ENCODE data around the gene SLC12A9. TPM values are rescaled to one million over a fixed set of nuclear protein-coding genes. Genes with fewer than 3 reads are reported as not detected.

SLC12A9 gene
- total and polyA plus RNA-seq, 2 of the 4 experiments (the other 2 are of a cell fraction) = 4.5 to 16.2 TPM

DNA sequence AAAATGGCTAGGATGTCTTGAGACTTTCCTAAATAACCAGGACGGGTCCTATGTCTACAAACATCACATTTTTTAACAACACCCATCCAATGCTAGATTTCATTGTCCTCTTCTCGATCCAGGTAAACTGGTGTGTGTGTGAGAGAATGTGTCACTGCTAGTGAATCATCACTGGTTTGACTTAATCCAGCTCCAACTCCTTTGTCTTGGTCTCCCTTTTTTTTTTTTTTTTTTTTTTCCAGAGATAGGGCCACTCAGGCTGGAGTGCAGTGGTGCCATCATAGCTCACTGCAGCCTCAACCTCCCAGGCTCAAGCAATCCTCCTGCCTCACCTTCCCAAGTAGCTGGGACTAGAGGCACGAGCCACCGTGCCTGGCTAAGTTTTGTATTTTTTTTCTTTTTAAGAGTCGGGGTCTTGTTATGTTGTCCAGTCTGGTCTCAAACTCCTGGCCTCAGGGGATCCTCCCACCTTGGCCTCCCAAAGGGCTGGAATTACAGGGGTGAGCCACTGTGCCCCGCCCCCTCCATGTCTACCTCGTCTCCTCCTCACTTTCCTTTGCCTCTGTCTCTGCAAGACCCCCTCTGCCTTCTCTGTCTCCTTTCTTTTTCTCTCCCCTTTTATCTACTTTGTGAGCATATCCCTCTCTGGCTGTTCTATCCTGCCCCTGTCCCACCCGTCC is 39.2 kb downstream of the SLC12A9 start:
- Histone ChIP-seq H3K56ac (ENCODE audit: extremely low read depth, insufficient read depth, low read length) (no peak overlapping the region), H4K91ac (ENCODE audit: insufficient read depth, low read depth, low read length) (no peak overlapping the region), H2AK5ac (ENCODE audit: low read depth, low read length) (no peak overlapping the region), H2BK20ac (ENCODE audit: low read depth, low read length) (no peak overlapping the region; the same call in 1 of the 2 replicates), H4K8ac (ENCODE audit: low read depth in 2 of 2, low read length in 2 of 2) (peak overlapping the region; percentile 91 to 99; a peak in 3 of 4 replicates), H3K36me3 (ENCODE audit: control insufficient read depth, insufficient read depth, low read length) (peaks cover 21% of the 10 kb centered on the region), H3K4me1 (ENCODE audit: control insufficient read depth, insufficient read depth, low read length) (peaks cover 16% of the 10 kb centered on the region), H2AK9ac (replicated peaks; ENCODE audit: low read depth, low read length, poor library complexity) (no peak overlapping the region), H2BK15ac (ENCODE audit: low read depth, low read length) (0 out of 3 replicates have a peak overlapping the region, but pooled peaks have one; percentile 12), H3K9me1 (ENCODE audit: insufficient read depth, low read length) (peaks cover 3% of the 10 kb centered on the region; the same call in 1 of the 2 replicates), H3K4me2 (ENCODE audit: low read depth, low read length) (no peak overlapping the region), H3K9me3 (ENCODE audit: control insufficient read depth, insufficient read depth, low read length) (peaks cover 2% of the 10 kb centered on the region; the same call in 1 of the 2 replicates), H3K4ac (ENCODE audit: low read depth, low read length) (no peak overlapping the region), H4K5ac (ENCODE audit: low read depth, low read length) (no peak overlapping the region), H3K27ac (ENCODE audit: insufficient read depth, low read length) (no peak overlapping the region), H3K27me3 (ENCODE audit: control insufficient read depth, insufficient read depth, low read length) (peaks cover 17% of the 10 kb centered on the region), H3K9ac (ENCODE audit: low read depth, low read length) (no peak overlapping the region), H3K23ac (ENCODE audit: low read depth, low read length) (peak overlapping the region; percentile 35; the same call in 1 of the 2 replicates), H3K14ac (replicated peaks; ENCODE audit: low read depth, low read length) (peak overlapping the region; percentile 50; the same call in 1 of the 2 replicates), H3K4me3 (ENCODE audit: insufficient read depth, low read depth, low read length) (no peak overlapping the region), H3K79me1 (ENCODE audit: low read depth in 1 of 2, low read length in 2 of 2) (peaks cover 8 to 19% of the 10 kb centered on the region in 2 experiments; a peak in 3 of 4 replicates), H3K18ac (ENCODE audit: low read depth, low read length) (no peak overlapping the region), H2BK5ac (ENCODE audit: low read depth, low read length, poor library complexity, severe bottlenecking) (no peak overlapping the region), H2AFZ (replicated peaks; ENCODE audit: low read length, poor library complexity) (peak overlapping the region; percentile 87), H2BK120ac (ENCODE audit: low read depth, low read length) (no peak overlapping the region), H4K20me1 (ENCODE audit: insufficient read depth, low read length) (peaks cover 19% of the 10 kb centered on the region; the same call in 1 of the 2 replicates)
- intact Hi-C loops (cut with micrococcal nuclease) = no loop called here
- ATAC-seq (ENCODE audit: low read depth) = no peak
- DNase-seq = peak; percentile 34
- dilution Hi-C loops (cut with HindIII; ENCODE audit: low sequenced_read_pairs, unreplicated experiment) = no loop called here
- BruUV-seq (replicated peaks) = no TSS peak
- POLR2A ChIA-PET (ENCODE audit: unreplicated experiment) = interaction anchor here (0.6 kb wide), 2 partner anchors 233 to 313 kb away, joined by 3 to 5 read pairs; no protein-coding TSS in a partner anchor
- in situ Hi-C loops (cut with MboI; ENCODE audit: low sequenced_read_pairs) = loop anchor here (5.0 to 10.0 kb wide), 2 partner anchors 166 to 393 kb away; no protein-coding TSS in a partner anchor
- WGBS, 2 experiments (ENCODE audit: extremely low coverage in 2 of 2, insufficient read length in 1 of 2) = 100% methylated on average over 1 of the region's 8 CpGs; no CpG with 5 or more reads in 1 of the 2 experiments
- CTCF ChIA-PET = no interaction called here
- TF ChIP-seq CEBPB (IDR thresholded peaks at IDR 0.05; ENCODE audit: low read depth, low read length) = no peak
- TF ChIP-seq, protein P1, sequence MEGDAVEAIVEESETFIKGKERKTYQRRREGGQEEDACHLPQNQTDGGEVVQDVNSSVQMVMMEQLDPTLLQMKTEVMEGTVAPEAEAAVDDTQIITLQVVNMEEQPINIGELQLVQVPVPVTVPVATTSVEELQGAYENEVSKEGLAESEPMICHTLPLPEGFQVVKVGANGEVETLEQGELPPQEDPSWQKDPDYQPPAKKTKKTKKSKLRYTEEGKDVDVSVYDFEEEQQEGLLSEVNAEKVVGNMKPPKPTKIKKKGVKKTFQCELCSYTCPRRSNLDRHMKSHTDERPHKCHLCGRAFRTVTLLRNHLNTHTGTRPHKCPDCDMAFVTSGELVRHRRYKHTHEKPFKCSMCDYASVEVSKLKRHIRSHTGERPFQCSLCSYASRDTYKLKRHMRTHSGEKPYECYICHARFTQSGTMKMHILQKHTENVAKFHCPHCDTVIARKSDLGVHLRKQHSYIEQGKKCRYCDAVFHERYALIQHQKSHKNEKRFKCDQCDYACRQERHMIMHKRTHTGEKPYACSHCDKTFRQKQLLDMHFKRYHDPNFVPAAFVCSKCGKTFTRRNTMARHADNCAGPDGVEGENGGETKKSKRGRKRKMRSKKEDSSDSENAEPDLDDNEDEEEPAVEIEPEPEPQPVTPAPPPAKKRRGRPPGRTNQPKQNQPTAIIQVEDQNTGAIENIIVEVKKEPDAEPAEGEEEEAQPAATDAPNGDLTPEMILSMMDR (conservative IDR thresholded peaks at IDR 0.05; ENCODE audit: low read depth, low read length) = no peak
- TF ChIP-seq CHD1 (IDR thresholded peaks at IDR 0.05; ENCODE audit: low read depth, low read length) = no peak
- no peak for TF ChIP-seq NFE2L2 (IDR thresholded peaks at IDR 0.05; ENCODE audit: low read depth, low read length)
- no peak for TF ChIP-seq MAZ (IDR thresholded peaks at IDR 0.05; ENCODE audit: borderline replicate concordance, low read depth, low read length)
- no peak for TF ChIP-seq RCOR1 (IDR thresholded peaks at IDR 0.05; ENCODE audit: insufficient replicate concordance, low read length)
- no peak for TF ChIP-seq MXI1 (IDR thresholded peaks at IDR 0.05; ENCODE audit: borderline replicate concordance, low read depth, low read length)
- no peak for TF ChIP-seq FOS (IDR thresholded peaks at IDR 0.05; ENCODE audit: low read depth, low read length)
- TF ChIP-seq, protein P2, sequence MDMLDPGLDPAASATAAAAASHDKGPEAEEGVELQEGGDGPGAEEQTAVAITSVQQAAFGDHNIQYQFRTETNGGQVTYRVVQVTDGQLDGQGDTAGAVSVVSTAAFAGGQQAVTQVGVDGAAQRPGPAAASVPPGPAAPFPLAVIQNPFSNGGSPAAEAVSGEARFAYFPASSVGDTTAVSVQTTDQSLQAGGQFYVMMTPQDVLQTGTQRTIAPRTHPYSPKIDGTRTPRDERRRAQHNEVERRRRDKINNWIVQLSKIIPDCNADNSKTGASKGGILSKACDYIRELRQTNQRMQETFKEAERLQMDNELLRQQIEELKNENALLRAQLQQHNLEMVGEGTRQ (IDR thresholded peaks at IDR 0.05; ENCODE audit: low read depth, low read length) = no peak
- TF ChIP-seq SMC3 (IDR thresholded peaks at IDR 0.05; ENCODE audit: low read depth, low read length) = no peak
- TF ChIP-seq POLR2A (IDR thresholded peaks at IDR 0.05; ENCODE audit: low read depth, low read length) = no peak
- TF ChIP-seq, protein P3, sequence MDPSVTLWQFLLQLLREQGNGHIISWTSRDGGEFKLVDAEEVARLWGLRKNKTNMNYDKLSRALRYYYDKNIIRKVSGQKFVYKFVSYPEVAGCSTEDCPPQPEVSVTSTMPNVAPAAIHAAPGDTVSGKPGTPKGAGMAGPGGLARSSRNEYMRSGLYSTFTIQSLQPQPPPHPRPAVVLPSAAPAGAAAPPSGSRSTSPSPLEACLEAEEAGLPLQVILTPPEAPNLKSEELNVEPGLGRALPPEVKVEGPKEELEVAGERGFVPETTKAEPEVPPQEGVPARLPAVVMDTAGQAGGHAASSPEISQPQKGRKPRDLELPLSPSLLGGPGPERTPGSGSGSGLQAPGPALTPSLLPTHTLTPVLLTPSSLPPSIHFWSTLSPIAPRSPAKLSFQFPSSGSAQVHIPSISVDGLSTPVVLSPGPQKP (IDR thresholded peaks at IDR 0.05; ENCODE audit: borderline replicate concordance, low read depth, low read length) = no peak
- no peak for TF ChIP-seq BHLHE40 (IDR thresholded peaks at IDR 0.05; ENCODE audit: low read depth, low read length)
- TF ChIP-seq RAD21 (IDR thresholded peaks at IDR 0.05; ENCODE audit: low read length) = no peak

All from IMR-90 (cell line).